Mononuclear cell (primary cell): Measurements from ENCODE around the gene KRTAP10-3. TPM values are rescaled to one million over a fixed set of nuclear protein-coding genes. Genes with fewer than 3 reads are reported as not detected.

Source experiments
- H3K27me3 ChIP-seq: 2 replicates; pipeline ENCODE4 v1.6.0; 2011; ENCODE audit warnings: low read length, control low read depth; ENCODE audit not compliant: insufficient read depth
- H3K4me1 ChIP-seq: 2 replicates; pipeline ENCODE4 v1.5.1; 2011; ENCODE audit warnings: mild to moderate bottlenecking, low read length, control low read depth; ENCODE audit not compliant: insufficient read depth
- H3K4me3 ChIP-seq: 2 replicates; pipeline ENCODE4 v1.5.1; 2011; ENCODE audit warnings: mild to moderate bottlenecking, low read length, moderate library complexity
- H3K9me3 ChIP-seq: 2 replicates; pipeline ENCODE4 v1.5.1; 2011; ENCODE audit warnings: low read depth, mild to moderate bottlenecking, control low read depth, low read length
- total RNA-seq: library from RNA; depleted of rRNA; stranded (reverse); fragments of >200 nt; gene quantifications from one replicate; pipeline ENCODE4 v1.2.3, GENCODE V29; 2012

The KRTAP10-3 gene
- total RNA-seq, 1 donor, result not detected

DNA sequence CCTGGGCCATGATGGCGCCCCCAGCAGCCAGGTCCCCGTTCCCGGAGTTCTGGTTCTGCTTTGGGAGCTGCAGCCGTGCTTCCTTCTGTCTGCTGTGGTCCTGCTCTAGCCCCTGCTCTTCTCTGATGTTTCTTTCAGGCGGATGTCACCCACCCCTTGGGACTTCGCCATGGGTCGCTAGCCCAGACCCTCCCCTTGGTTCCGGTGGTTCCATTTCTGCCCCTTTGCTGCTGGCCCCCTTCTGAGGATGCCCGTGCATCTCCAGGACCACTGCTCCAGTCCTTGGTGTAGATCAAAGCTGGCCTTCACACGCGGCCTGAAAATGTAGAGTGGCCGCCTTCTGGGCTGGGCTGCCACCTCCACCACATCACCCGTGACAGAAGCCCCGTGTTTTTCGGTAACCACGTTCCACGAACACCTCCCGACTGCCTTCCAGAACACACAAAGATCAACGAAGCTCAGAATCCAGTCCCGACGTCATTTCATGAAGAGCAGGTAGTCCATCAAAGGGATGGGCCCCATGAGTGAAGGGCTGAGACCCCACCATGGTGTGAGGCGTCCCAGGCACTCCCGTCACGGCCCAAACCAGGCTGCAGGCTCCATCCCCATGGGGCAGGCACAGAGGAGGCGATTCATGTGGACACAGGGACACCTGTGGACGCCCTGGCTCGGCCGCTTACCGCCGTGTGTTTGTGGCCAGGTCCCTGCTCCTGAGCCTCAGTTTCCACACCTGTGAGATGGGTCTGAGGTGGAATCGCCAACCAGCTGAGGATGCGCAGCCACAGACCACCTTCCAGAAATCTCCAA, 43.0 kb downstream of the KRTAP10-3 start:
- Histone ChIP-seq H3K27me3 (no peaks in the 10 kb centered on the region), H3K4me3 (no peak overlapping the region), H3K4me1 (peaks cover 4% of the 10 kb centered on the region), H3K9me3 (no peaks in the 10 kb centered on the region)

DNA sequence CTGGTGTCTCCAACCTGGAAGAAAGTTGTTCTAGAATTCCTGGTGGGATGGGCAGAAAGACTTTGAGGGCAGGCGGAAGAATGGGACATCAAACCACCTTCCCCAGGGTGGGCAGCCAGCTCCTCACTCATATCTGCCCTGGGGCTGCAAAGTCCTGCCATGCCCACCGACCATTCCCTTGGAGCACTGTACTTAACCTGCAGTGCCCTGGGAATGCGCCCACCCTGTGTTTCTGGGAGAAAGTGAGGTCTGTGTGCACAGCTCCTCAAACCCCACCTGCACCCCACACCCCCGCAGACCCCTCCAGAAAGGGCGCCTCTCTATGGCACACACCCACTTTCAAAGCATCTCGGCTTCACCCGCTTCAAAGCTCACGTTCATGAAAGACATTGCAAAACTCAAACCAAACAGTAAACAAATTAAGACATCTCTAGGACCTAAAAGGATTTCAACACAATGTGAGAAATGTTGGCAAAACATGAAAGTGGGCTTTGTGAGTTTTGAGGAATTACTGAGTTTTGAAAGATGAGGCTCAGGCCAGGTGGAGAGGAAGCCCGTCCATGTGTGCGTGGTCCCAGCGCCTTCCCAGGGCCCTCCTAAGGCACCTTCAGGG, 43.7 kb downstream of the KRTAP10-3 start:
- Histone ChIP-seq H3K27me3 (no peaks in the 10 kb centered on the region), H3K4me3 (no peak overlapping the region), H3K9me3 (no peaks in the 10 kb centered on the region), H3K4me1 (peaks cover 10% of the 10 kb centered on the region)

DNA sequence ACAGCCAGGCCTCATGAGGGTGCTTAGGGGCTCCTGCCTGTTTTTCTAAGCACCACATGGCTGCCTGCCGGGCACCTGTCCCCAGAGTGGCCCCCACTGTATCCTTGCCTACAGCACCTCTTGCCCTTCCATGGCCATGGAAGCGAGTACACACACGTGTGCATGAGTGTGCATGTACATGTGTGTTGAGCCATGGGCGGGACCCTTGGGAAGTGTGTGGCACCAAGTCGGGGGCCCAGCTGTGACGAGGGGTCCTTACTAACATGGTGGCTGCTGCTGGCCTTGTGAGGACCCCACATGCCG, 44.4 kb downstream of the KRTAP10-3 start:
- H3K4me3 ChIP-seq, result no peak overlapping the region

DNA sequence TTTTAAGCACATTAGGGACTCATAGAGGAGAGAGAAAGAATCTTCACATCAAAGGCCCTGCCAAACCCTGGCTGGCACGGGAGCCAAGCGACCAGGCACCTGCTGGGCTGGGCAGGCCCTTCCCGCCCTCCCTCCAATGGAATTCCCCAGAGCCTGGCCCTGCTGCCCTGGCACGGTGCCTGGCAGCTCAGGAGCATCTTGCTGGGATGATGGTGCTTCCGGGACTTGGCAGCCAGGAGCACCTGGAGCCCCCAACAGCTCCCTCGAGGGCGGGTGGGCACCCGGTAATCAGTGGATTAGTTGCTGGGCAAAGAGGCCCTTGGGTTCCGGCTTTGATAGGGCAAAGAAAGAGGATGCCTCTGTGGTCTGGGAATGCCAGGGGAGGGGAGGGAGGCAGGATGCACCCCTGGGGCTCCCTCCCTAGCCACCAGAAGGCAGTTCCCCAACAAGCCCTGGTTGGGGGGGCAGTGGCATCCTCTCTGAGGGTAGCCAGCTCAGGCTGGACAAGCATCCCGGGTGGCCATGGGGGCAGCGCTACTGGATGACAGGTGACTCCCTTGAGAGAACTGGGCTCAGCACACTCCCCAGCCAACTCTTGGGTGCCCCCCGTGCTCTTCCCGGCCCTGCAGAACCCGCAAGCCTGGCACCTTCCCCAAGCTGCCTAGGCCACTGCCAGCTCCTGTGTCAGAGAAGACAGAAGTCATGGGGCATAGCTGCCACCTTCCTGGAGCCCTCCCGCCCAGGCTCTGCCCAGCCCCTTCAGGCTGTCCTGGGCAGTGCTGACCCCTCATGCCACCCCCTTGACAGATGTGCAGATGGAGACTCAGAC, 45.0 kb downstream of the KRTAP10-3 start:
- H3K4me3 ChIP-seq, result no peak overlapping the region
- no peaks in the 10 kb centered on the region for H3K27me3 ChIP-seq
- H3K4me1 ChIP-seq, result peaks cover 10% of the 10 kb centered on the region
- H3K9me3 ChIP-seq, result no peaks in the 10 kb centered on the region

More for the DNA sequence above, 44.4 kb downstream of the KRTAP10-3 start:
- no peaks in the 10 kb centered on the region for H3K27me3 ChIP-seq
- no peaks in the 10 kb centered on the region for H3K9me3 ChIP-seq
- H3K4me1 ChIP-seq, result peaks cover 10% of the 10 kb centered on the region

DNA sequence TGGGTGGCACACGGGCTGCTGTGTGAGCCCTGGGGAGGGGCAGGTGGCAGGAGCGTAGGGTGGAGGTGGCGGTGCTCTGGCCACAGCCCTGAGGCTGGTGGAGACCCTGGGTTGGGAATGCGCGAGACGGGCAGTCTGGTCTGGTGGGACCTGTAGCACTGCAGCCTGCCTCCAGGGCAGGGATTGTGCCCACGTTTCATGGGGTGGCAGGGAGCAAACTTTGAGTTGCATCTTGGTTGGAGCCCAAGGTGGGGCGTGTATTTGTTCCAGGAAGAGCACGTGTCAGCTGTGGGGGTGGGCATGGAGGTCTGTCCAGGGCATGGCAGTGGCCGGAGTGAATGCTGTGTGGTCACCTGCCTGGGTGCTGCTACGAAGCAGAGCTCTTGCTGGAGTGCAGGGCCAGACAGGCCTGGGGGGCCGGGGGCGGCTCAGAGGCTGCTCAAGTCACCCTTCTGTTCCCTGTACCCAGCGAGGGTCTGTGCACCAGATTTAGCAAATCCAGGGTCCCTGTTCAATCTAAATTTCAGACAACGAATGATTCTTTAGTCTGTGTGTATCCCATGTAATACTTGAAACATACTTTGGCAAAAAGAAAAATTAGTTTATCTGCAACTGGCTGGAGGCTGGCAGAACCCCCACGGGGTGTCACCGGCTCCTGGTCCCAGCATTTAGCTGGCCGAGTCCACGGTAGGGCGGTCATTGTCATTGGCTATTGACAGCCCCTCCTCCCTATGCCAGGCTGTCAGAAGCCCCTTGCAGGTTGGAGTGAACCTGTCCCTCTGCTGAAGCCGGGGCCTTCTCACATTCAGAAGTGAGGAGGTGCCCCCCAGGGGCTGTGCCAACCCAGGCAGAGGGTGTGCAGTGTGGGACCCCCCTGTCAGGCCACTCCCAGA, 45.9 kb downstream of the KRTAP10-3 start:
- no peaks in the 10 kb centered on the region for H3K9me3 ChIP-seq
- no peak overlapping the region for H3K4me3 ChIP-seq
- peaks cover 10% of the 10 kb centered on the region for H3K4me1 ChIP-seq
- H3K27me3 ChIP-seq, result no peaks in the 10 kb centered on the region

DNA sequence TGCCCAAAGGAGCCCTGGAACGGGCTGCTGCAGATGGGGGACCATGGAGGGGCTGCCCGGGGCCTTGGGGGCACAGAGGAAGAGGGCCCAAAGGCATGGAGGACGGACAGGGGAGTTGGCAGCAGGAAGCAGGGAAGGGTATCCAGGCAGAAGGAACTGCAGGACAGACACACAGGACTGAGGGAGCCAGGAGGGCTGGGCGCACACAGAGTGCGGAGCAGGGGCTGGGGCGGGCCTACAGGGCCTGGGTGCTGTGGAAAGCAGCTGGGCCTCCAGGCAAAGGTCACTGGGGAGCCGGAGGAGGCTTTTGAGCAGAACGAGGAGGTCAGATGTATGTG, 46.7 kb downstream of the KRTAP10-3 start:
- Histone ChIP-seq H3K4me3 (no peak overlapping the region), H3K4me1 (peaks cover 10% of the 10 kb centered on the region), H3K27me3 (no peaks in the 10 kb centered on the region), H3K9me3 (no peaks in the 10 kb centered on the region)

DNA sequence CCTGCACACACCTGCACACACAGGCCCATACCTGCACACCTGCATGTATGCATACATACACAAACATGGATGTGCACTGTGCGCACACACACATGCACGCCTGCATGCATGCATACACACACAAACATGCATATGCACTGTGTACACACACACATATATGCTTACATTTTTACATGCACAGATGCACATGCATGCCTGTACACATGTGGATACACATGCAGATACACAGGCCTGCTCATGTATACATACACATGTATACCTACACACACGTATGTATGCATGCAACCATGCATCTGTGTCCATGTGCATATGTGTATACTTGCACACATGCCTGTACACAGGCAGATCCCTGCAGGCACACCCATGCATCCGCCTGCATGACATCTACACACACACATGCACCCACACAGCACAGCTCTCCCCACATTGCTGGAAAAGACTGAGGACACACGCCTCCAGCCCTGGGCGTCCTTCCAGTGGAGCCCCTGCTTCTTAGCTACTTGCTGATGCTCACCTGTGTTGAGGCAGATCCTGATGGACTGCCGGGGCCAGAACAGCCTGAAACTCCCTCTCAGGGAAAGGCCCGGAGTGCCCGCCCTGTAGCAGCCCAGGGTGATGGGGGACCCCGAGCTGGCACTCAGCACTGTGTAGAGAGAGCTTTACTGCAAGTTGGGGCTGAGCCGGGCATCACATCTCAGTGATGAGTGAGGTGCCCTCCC, 47.2 kb downstream of the KRTAP10-3 start:
- no peaks in the 10 kb centered on the region for H3K9me3 ChIP-seq
- no peak overlapping the region for H3K4me3 ChIP-seq
- peaks cover 10% of the 10 kb centered on the region for H3K4me1 ChIP-seq
- no peaks in the 10 kb centered on the region for H3K27me3 ChIP-seq

DNA sequence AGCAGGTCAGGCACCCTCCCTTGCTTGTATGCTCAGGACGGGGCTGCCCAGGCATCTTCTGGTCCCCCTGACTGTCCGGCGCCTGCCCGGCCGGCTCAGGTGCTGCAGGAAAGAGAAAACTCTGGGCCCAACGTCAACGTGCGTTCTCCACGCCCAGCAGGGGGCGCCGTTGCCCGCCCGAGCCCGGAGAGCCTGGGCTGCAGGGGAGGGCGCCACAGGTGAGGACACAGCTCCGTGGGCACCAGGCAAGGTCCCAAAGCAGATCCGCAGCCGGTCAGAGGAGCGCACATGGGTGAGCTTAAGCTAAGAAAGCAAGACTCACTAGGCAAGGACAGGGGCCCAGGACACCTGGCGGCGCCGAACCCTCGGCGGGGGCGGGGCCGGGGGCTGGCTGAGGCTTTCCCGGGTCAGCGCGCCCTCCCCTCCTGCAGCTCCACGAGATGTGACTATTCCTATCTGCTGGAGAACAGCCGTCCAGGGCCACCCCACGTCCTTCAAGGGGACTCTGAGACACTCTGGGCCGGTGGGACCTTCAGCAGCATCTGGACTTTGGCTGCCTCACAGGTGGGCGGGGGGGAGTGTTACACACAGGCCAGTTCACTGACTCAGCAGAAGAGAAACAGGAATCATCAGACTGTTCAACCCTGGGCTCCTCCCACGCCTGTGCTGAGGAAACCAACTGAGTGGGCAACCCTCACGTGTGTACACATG, 47.9 kb downstream of the KRTAP10-3 start:
- H3K9me3 ChIP-seq, result no peaks in the 10 kb centered on the region
- peak overlapping the region; percentile 15 for H3K4me3 ChIP-seq
- H3K27me3 ChIP-seq, result no peaks in the 10 kb centered on the region
- peaks cover 10% of the 10 kb centered on the region for H3K4me1 ChIP-seq

DNA sequence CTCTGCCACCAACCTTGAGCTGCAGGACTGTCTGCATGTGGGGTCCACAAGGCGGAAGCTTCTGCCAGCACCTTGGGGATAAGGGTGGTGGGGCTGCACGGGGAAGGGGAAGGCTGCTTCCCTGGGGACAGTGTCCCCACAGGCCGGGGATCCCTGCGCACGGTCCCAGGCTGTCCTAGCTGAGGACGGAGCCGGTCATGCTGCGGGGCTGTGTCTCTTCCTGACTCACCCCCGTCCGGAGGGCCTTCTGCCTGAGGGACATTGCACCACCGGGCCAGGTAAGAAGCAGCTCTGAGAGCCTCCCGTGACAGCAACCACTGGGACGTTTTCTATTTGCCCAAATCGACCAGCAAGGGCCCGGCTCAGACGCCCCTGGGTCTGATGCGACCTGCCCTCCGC, 48.5 kb downstream of the KRTAP10-3 start:
- H3K9me3 ChIP-seq, result no peaks in the 10 kb centered on the region
- no peak overlapping the region for H3K4me3 ChIP-seq
- no peaks in the 10 kb centered on the region for H3K27me3 ChIP-seq
- peaks cover 10% of the 10 kb centered on the region for H3K4me1 ChIP-seq

DNA sequence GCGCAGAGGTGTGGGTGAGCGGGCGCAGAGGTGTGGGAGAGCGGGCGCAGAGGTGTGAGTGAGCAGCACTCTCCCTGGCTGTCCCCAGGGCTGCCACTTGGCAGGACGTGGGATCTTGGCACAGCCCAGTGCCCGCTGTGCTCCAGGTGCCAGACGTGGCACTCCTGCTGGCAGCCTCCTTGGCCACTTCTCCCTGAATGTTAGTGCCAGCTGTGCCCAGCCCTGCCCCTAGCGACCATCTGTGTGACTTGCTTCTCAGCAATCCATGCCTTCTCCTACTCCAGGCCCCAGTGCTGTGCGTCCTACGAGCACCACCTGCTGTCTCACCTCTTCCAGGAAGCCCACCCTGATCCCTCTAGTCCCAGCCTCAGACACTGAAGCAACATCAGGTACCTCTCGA, 49.1 kb downstream of the KRTAP10-3 start:
- Histone ChIP-seq H3K4me3 (no peak overlapping the region), H3K9me3 (no peaks in the 10 kb centered on the region)

DNA sequence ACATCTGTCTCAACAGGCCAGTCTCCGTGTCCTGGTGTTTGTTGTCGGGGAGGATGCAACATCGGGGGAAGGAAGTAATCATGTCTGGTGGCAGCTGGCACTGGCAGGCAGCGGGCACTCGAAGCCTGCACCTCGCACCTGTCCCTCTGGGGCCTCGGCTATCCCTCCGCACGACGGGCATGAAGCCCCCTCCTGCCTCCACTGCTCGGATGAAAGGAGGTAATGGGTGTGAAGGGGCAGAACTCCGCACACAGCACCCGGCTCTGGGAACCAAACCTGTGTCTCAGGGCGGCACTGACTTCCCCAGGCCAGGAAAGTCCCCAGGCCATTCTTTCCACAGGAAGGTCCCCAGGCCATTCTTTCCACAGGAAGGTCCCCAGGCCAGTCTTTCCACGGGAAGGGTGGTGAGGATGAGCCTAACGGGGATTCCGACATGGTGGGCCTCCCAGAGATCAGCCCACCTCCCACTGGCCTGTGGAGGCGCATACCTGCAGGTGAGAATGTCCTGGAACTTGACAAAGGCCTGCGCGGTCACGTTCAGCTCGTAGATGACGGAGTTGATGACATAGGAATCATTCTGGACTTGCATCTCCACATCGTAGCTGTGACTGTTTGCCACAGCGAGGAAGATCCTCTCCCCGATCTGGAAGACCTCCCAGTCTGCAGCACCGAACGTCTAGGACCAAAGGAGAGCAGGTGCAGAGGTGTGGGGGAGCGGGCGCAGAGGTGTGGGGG, 49.7 kb downstream of the KRTAP10-3 start:
- Histone ChIP-seq H3K4me3 (no peak overlapping the region), H3K4me1 (peaks cover 14% of the 10 kb centered on the region), H3K9me3 (no peaks in the 10 kb centered on the region), H3K27me3 (no peaks in the 10 kb centered on the region)

More for the DNA sequence above, 49.1 kb downstream of the KRTAP10-3 start:
- Histone ChIP-seq H3K4me1 (peaks cover 10% of the 10 kb centered on the region), H3K27me3 (no peaks in the 10 kb centered on the region)

DNA sequence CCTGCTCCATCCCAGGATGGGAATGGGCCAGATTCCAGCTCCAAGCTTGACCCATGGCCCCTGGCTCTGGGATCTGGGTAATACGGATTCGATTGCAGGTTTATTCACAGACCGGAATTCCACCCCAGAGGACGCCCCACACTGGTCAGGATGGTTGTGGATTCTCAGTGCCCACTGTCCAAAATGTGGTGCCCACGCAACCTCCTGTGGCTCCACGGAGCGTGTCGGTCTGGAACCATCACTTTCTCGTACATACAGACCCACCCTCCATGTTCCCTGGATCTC, 50.2 kb downstream of the KRTAP10-3 start:
- H3K27me3 ChIP-seq, result no peaks in the 10 kb centered on the region

More for the DNA sequence above, 50.2 kb downstream of the KRTAP10-3 start:
- Histone ChIP-seq H3K4me3 (no peak overlapping the region), H3K9me3 (no peaks in the 10 kb centered on the region), H3K4me1 (peaks cover 14% of the 10 kb centered on the region)
